Aorta (tissue), 5 donors: ENCODE data around the gene MAJIN. TPM values are rescaled to one million over a fixed set of nuclear protein-coding genes. Genes with fewer than 3 reads are reported as not detected.
A peak's percentile ranks its signal among the peaks of the same experiment; 100 is the strongest.

Experiments
- ATAC-seq: fragments of 200-7000 bp; cut with Tn5 transposase; one replicate; pipeline ENCODE4 v1.9.1; 2022; ENCODE audit warnings: moderate library complexity; ENCODE audit not compliant: low FRiP score
- DNase-seq, 2 donors: peaks; one replicate each; pipeline ENCODE4 v3.0.0-alpha.2; 2020
- H3K27ac ChIP-seq, 2 donors: one replicate each; pipeline ENCODE4 v1.5.1; 2013; ENCODE audit warnings: low read length in 2 of 2, mild to moderate bottlenecking in 2 of 2, moderate library complexity in 2 of 2, control low read depth in 1 of 2, inconsistent platforms in 1 of 2, low read depth in 1 of 2
- H3K27me3 ChIP-seq, 2 donors: one replicate each; pipeline ENCODE4 v1.6.1; 2013; ENCODE audit warnings: control low read depth in 1 of 2, low read length in 1 of 2, mild to moderate bottlenecking in 1 of 2, moderate library complexity in 1 of 2; ENCODE audit not compliant: insufficient read depth in 2 of 2, control insufficient read depth in 1 of 2
- H3K36me3 ChIP-seq, 2 donors: one replicate each; pipeline ENCODE4 v1.6.1; 2013; ENCODE audit warnings: control low read depth in 1 of 2, low read length in 1 of 2, mild to moderate bottlenecking in 1 of 2; ENCODE audit not compliant: insufficient read depth in 2 of 2, control insufficient read depth in 1 of 2
- H3K4me1 ChIP-seq, 2 donors: one replicate each; pipeline ENCODE4 v1.6.1; 2013; ENCODE audit warnings: low read length in 2 of 2, control low read depth in 1 of 2, mild to moderate bottlenecking in 1 of 2, moderate library complexity in 1 of 2; ENCODE audit not compliant: insufficient read depth in 2 of 2, control insufficient read depth in 1 of 2
- H3K4me3 ChIP-seq, 2 donors: one replicate each; pipeline ENCODE4 v1.5.1; 2013; ENCODE audit warnings: low read length in 2 of 2, control low read depth in 1 of 2, mild to moderate bottlenecking in 1 of 2
- H3K9me3 ChIP-seq: one replicate; pipeline ENCODE4 v1.6.1; 2013; ENCODE audit warnings: mild to moderate bottlenecking, low read length; ENCODE audit not compliant: control insufficient read depth
- WGBS, 2 donors: extraction: QIAGEN DNeasy Blood & Tissue Kit; methylation state at CpG; one replicate each; pipeline ENCODE4 v1.1.7; 2013; 5-methylcytosine and 5-hydroxymethylcytosine counted together
- intact Hi-C, 2 donors: fragments of 100-400 bp; cut with DNase I; formaldehyde crosslinking; loops; one replicate each; pipeline versions ENCODE4 v1.14.2 to v1.15.0; 2022
- polyA plus RNA-seq, 2 donors: library from polyadenylated mRNA; stranded (reverse); fragments of 200-250 nt; gene quantifications; one replicate each; pipeline ENCODE4 v1.2.3, GENCODE V29; 2013
- total RNA-seq, 2 donors: library from RNA; stranded (reverse); fragmentation: NEBNext Ultra II Directional; extraction: Animal tissue kit (Norgen Biotek cat#: 25700); gene quantifications; one replicate each; pipeline ENCODE4 v1.2.1, GENCODE V29; 2021
- donor health status: healthy with polysubstance abuse.
- donor health status: Bipolar disorder and iron deficiency.
- donor health status: DM: no; HTN: no; CAD: no.
- donor health status: DM: no; HTN: no; CAD: no.
- donor health status: DM: yes; HTN: yes; CAD: no.

Gene MAJIN
- total and polyA plus RNA-seq, 4 donors: not detected

- no peak overlapping the region for H3K27ac ChIP-seq
- no peak overlapping the region for H3K4me3 ChIP-seq
- H3K27me3 ChIP-seq: no peaks in the 10 kb centered on the region
- H3K4me1 ChIP-seq: no peaks in the 10 kb centered on the region
- DNase-seq: no peak
- no peaks in the 10 kb centered on the region for H3K9me3 ChIP-seq
- ATAC-seq: no peak
- 94 to 96% methylated on average over 20 to 25 of the region's 25 CpGs for WGBS, 2 donors
- H3K36me3 ChIP-seq: peaks cover 0 to 17% of the 10 kb centered on the region in 2 donors
- intact Hi-C loops: no loop called here
These were observed 66.2 kb downstream of the MAJIN start for GRCh38 chr11:64905516-64906313.

- Histone ChIP-seq H3K4me1 (no peaks in the 10 kb centered on the region), H3K9me3 (no peaks in the 10 kb centered on the region), H3K4me3 (no peak overlapping the region), H3K36me3 (peaks cover 0 to 17% of the 10 kb centered on the region in 2 donors), H3K27ac (no peak overlapping the region), H3K27me3 (no peaks in the 10 kb centered on the region)
- intact Hi-C loops: no loop called here
- ATAC-seq (no peak), DNase-seq (no peak)
- WGBS, 2 donors: 93% methylated on average over 23 of the region's 23 CpGs
These were observed 68.5 kb downstream of the MAJIN start for GRCh38 chr11:64903291-64903833.

GRCh38 chr11:64902102-64902900 is 69.6 kb downstream of the MAJIN start:
- Histone ChIP-seq H3K9me3 (no peaks in the 10 kb centered on the region), H3K36me3 (peaks cover 0 to 13% of the 10 kb centered on the region in 2 donors), H3K4me3 (no peak overlapping the region), H3K27ac (no peak overlapping the region), H3K27me3 (no peaks in the 10 kb centered on the region), H3K4me1 (no peaks in the 10 kb centered on the region)
- no peak for DNase-seq
- WGBS, 2 donors: 86 to 87% methylated on average over 29 to 30 of the region's 30 CpGs
- intact Hi-C loops: no loop called here
- ATAC-seq: no peak

GRCh38 chr11:64900774-64901173 is 71.1 kb downstream of the MAJIN start:
- no peaks in the 10 kb centered on the region for H3K4me1 ChIP-seq
- H3K36me3 ChIP-seq: peaks cover 0 to 8% of the 10 kb centered on the region in 2 donors
- H3K9me3 ChIP-seq: no peaks in the 10 kb centered on the region
- H3K4me3 ChIP-seq: no peak overlapping the region
- ATAC-seq (no peak), DNase-seq (no peak)
- H3K27me3 ChIP-seq: no peaks in the 10 kb centered on the region
- H3K27ac ChIP-seq: no peak overlapping the region
- 92 to 93% methylated on average over 17 of the region's 17 CpGs for WGBS, 2 donors
- intact Hi-C loops: no loop called here

- no peaks in the 10 kb centered on the region for H3K27me3 ChIP-seq
- intact Hi-C loops: no loop called here
- 86 to 87% methylated on average over 14 of the region's 14 CpGs for WGBS, 2 donors
- DNase-seq (no peak), ATAC-seq (no peak)
- peaks cover 0 to 4% of the 10 kb centered on the region in 2 donors for H3K36me3 ChIP-seq
- no peak overlapping the region for H3K27ac ChIP-seq
- no peaks in the 10 kb centered on the region for H3K4me1 ChIP-seq
- H3K9me3 ChIP-seq: no peaks in the 10 kb centered on the region
- H3K4me3 ChIP-seq: no peak overlapping the region
These were observed 71.6 kb downstream of the MAJIN start for GRCh38 chr11:64900263-64900678.

- H3K4me1 ChIP-seq: no peaks in the 10 kb centered on the region
- H3K4me3 ChIP-seq: no peak overlapping the region
- no peak for ATAC-seq
- no peaks in the 10 kb centered on the region for H3K27me3 ChIP-seq
- DNase-seq: peak in 1 of 2 donors; percentile 74
- H3K9me3 ChIP-seq: no peaks in the 10 kb centered on the region
- H3K27ac ChIP-seq: no peak overlapping the region
- peaks cover 0 to 4% of the 10 kb centered on the region in 2 donors for H3K36me3 ChIP-seq
- 93 to 94% methylated on average over 19 of the region's 19 CpGs for WGBS, 2 donors
- intact Hi-C loops: no loop called here
These were observed 73.4 kb downstream of the MAJIN start for GRCh38 chr11:64898541-64898940.

GRCh38 chr11:64898076-64898445 is 73.8 kb downstream of the MAJIN start:
- Histone ChIP-seq H3K4me3 (no peak overlapping the region), H3K27me3 (no peaks in the 10 kb centered on the region), H3K4me1 (no peaks in the 10 kb centered on the region), H3K9me3 (no peaks in the 10 kb centered on the region), H3K27ac (no peak overlapping the region), H3K36me3 (peaks cover 0 to 2% of the 10 kb centered on the region in 2 donors)
- DNase-seq (no peak), ATAC-seq (no peak)
- WGBS, 2 donors: 90% methylated on average over 9 of the region's 9 CpGs
- intact Hi-C loops: no loop called here

- Histone ChIP-seq H3K9me3 (no peaks in the 10 kb centered on the region), H3K27ac (no peak overlapping the region), H3K27me3 (no peaks in the 10 kb centered on the region), H3K4me3 (no peak overlapping the region), H3K4me1 (no peaks in the 10 kb centered on the region), H3K36me3 (peaks cover 0 to 2% of the 10 kb centered on the region in 2 donors)
- WGBS, 2 donors: 90 to 95% methylated on average over 19 of the region's 19 CpGs
- no peak for ATAC-seq
- intact Hi-C loops: no loop called here
- DNase-seq: peak in 1 of 2 donors; percentile 73
These were observed 74.4 kb downstream of the MAJIN start for GRCh38 chr11:64897381-64898075.
